IPS-11a (cell line): Measurements from ENCODE around the gene MACF1.
"Not testable (repeated sequence)": the region's sequence is repeated elsewhere in the genome, so short reads cannot be mapped to it uniquely, and the experiment has no call there.

Experiments used
- H3K4me3 ChIP-seq: one replicate; pipeline ENCODE4 v1.5.1; 2013; ENCODE audit warnings: low read depth, low read length, control low read depth

The MACF1 gene, protein sequence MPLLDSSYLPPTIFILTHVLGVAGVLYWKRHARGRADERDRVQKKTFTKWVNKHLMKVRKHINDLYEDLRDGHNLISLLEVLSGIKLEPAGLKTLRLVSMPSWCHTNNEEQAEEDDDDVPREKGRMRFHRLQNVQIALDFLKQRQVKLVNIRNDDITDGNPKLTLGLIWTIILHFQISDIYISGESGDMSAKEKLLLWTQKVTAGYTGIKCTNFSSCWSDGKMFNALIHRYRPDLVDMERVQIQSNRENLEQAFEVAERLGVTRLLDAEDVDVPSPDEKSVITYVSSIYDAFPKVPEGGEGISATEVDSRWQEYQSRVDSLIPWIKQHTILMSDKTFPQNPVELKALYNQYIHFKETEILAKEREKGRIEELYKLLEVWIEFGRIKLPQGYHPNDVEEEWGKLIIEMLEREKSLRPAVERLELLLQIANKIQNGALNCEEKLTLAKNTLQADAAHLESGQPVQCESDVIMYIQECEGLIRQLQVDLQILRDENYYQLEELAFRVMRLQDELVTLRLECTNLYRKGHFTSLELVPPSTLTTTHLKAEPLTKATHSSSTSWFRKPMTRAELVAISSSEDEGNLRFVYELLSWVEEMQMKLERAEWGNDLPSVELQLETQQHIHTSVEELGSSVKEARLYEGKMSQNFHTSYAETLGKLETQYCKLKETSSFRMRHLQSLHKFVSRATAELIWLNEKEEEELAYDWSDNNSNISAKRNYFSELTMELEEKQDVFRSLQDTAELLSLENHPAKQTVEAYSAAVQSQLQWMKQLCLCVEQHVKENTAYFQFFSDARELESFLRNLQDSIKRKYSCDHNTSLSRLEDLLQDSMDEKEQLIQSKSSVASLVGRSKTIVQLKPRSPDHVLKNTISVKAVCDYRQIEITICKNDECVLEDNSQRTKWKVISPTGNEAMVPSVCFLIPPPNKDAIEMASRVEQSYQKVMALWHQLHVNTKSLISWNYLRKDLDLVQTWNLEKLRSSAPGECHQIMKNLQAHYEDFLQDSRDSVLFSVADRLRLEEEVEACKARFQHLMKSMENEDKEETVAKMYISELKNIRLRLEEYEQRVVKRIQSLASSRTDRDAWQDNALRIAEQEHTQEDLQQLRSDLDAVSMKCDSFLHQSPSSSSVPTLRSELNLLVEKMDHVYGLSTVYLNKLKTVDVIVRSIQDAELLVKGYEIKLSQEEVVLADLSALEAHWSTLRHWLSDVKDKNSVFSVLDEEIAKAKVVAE (N-terminal part only)

DNA sequence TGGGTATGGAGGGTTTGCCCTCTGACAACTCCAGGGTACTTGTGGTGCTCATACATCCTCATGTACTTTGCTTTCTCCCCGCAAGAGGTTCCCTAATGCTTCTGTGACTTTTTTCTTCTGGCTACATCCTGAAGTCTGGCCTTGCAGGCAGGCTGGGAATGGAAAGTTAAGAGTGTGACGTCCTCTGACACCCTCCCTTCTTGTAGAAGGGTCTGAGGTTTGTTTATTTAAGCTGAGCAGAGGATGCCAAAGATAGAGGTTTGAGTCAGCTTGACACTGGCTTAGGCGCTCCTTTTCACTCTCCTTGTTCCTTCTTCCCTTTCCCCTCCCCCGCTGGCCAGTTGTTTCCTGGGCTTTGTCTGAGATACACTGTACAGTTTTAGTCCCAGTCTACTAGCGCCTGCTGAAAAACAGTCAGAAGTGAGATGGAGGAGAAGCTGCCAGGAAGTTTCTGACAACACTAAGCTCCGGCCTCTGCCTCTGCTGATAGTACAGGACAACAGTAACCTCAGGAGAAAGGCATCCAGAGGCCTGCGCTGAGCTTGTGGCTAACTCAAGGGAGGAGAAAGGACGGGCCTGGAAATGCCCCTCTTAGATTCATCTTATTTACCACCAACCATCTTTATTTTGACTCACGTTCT lies at the start of gene MACF1:
MACF1 (plus strand) TSS at position 255 of the 641 bp plus-strand sequence; CDS start at position 583, 328 bp downstream.
- no peak within 1 kb of the TSS for H3K4me3 ChIP-seq

GRCh38 chr1:39157304-39157703 lies 47.2 kb upstream of the MACF1 start:
- no peak overlapping the region for H3K4me3 ChIP-seq

DNA sequence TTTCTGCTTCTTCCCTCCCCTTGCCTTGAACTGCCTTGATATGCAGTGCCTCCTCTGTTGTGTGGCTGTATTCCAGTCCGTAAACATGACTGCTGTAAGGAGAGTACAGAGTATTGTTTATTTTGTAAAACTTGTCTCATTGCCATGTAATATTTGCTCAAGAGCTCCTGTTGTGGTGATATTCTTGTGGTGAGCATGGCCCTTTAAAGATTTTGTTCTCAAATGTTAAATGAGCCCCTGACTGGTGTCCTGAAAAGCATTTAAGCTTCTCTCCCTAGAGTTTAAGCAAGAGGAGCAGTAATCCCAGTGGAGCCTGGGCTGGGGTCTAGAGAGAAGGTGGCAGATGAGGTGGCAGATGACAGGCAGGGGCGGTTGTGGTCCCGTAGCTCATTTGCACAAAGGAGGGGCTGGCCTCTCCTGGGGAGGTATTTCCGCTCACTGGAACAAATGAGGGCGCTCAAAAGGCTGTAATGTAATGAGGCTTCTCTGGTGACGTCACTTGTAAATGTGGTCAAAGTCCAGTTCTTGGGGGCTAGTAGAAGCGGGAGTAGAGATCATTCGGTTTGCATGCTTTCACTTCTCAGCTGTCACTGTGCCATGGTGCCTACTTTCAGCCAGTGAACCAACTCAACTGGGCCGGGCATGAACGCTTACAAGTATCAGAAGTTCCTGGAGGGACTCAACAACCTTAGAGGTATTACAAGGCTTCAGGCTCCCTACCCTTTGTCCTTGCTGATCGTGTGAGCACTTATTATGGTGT lies 46.0 kb upstream of the MACF1 start:
- H3K4me3 ChIP-seq: peak overlapping the region; percentile 36

DNA sequence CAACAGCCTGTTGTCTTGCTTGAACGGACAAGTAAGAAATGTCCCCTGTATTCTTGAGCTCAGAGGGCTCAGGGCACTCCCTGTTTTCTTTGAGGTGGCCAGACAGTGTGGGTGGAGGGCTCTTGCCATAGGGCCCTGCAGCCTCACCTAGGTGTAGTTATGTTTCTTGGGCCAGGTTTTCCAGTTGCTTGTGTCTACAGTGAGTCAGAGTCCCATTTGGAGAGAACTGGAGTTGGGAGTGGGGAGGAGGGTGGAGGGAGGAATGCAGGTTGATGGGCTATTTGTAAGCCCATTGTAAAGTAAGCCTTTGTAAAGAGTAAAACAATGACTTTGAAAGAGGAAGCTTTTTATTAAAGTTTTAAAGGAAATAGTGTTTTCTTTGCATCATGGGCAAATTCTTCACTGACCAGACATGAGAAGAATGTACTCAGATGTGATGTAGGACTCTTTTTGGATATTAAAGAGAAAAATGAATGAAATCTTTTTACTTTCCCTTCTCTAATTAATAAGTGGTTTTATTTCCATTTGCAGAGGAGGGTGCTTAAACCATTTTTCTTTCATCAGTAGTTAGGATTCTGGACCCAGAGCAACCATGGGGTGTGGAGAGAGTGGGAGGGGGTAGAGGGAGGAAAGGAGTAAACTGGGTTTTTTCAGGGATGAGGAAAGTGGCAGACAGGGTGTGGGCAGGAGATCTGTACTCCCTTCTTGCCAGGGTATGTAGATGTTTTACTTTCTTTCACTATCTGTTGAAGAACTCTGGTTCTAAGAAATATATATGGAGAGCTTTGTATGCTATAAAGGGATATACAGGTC lies 45.1 kb upstream of the MACF1 start:
- H3K4me3 ChIP-seq: peak overlapping the region; percentile 36

DNA sequence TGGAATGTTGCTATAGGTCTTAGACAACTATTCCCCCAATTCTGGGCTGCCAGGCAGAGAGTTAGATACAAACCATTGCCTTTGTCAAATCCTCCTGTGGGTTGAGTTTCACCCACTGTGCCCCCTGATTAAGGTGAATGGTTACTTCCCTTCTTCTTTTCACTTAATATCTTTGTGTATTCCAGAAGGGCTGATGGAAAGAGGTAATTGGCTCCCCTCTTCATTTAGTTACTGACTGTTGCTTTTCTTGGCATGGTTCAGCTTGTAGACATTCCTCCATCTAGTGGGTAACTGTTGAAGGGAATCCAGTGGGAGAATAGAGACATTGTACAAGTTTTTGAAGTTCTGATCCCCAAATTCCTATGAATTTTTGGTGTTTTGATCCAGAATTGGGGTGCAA lies 43.8 kb upstream of the MACF1 start:
- H3K4me3 ChIP-seq: no peak overlapping the region

- not testable (repeated sequence) for H3K4me3 ChIP-seq
Measured at GRCh38 chr1:39161811-39162210, 42.7 kb upstream of the MACF1 start.

GRCh38 chr1:39163469-39163868 lies 41.0 kb upstream of the MACF1 start:
- no peak overlapping the region for H3K4me3 ChIP-seq

GRCh38 chr1:39164256-39164655 lies 40.2 kb upstream of the MACF1 start:
- no peak overlapping the region for H3K4me3 ChIP-seq

DNA sequence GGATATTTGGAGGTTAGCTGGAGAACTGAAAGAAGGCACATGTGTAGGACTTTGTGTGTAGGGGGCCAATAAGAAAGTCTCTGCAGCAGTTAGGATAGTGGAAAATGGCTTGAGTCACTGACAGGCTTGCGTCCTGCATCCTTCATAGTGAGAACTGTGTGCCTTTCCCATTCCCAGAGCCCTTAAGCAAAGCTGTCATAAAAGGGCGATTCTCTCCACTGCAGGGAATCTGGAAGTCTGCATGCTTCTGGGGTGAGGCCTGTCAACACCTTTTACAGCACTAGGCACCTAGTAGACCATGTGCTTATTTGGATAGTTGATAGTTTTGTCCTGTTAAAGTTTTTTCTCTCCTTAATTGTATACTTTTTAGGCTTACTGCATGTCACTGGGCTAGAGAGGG lies 39.4 kb upstream of the MACF1 start:
- no peak overlapping the region for H3K4me3 ChIP-seq

DNA sequence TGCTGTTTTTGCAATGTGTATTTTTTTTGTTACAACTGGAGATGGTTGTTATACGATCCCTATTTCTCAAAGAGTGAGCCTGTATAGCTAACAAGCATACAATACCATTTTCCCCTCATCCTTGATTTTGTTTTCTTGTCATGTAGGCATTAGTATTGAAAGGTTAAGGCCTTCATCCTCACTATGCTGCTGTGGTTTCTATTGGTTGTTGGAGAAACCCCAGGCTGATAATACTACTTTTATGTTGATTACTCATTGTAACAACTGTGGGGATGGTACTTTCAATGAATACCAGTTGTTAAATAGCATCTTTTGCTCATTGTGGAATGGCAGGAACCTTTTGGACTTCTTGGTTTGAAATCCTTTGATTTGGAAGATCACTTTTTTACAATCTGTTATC lies 39.0 kb upstream of the MACF1 start:
- no peak overlapping the region for H3K4me3 ChIP-seq

DNA sequence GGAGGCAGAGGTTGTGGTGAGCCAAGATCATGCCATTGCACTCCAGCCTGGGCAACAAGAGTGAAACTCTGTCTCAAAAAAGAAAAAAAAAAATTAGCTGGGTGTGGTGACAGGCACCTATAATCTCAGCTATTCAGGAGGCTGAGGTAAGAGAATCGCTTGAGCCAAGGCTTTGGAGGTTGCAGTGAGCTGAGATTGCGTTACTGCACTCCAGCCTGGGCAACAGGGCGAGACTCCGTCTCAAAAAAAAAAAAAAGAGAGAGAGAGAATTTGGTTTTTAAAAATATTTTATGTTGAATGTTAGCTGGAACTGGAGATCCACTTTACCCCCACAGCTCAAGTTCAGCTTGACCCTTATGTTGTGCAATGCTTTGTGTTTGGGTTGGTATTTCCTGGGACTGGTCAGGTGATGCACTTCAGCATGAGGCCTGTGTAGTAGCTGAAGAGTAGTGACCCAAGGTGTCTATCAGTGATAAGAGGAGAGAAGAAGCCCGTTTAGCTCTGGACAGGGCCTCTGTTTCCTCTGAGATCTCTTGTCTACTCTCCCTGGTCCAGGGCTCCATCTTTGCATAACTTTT lies 36.8 kb upstream of the MACF1 start:
- H3K4me3 ChIP-seq: no peak overlapping the region

GRCh38 chr1:39168301-39169080 lies 36.0 kb upstream of the MACF1 start:
- no peak overlapping the region for H3K4me3 ChIP-seq

DNA sequence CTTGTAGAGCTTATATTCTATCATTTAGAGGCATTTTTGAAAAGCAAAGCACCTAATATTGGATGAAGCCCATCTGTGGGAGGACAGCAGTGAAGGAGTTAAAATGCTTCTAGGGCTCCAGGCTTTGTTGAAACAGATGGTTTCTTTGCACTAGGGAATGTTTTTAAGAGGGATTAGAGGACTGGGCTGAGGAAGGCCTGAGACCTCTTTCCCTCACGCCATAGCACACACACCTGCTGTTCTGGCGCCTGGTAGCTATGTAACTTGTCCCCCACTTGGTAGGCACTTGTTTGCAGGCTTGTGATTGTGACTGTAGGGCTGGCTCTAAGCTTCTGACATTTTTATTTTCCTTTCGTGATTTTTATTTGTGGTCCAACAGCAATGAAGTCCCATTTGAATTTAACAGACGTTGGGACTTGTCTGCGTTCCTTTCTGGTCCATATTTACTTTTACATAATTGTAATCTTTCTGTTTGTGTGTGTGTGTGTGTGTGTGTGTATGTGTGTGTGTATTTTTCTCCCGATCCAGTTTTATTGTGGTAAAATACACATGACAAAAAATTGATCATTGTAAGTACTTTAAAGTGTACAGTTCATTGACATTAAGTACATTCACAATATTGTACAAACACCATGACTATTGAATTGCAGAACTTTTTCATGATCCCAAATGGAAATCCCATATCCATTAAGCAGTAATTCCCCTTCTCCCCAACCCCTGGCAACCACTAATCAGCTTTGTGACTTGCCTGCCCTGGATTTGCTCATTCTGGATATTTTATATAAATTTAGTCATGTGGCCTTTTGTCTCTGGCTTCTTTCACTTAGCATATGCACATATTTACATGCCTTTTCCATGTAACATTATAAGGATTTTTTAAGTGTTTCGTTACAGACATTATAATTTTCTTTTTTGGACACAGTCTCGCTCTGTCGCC lies 33.5 kb upstream of the MACF1 start:
- no peak overlapping the region for H3K4me3 ChIP-seq

DNA sequence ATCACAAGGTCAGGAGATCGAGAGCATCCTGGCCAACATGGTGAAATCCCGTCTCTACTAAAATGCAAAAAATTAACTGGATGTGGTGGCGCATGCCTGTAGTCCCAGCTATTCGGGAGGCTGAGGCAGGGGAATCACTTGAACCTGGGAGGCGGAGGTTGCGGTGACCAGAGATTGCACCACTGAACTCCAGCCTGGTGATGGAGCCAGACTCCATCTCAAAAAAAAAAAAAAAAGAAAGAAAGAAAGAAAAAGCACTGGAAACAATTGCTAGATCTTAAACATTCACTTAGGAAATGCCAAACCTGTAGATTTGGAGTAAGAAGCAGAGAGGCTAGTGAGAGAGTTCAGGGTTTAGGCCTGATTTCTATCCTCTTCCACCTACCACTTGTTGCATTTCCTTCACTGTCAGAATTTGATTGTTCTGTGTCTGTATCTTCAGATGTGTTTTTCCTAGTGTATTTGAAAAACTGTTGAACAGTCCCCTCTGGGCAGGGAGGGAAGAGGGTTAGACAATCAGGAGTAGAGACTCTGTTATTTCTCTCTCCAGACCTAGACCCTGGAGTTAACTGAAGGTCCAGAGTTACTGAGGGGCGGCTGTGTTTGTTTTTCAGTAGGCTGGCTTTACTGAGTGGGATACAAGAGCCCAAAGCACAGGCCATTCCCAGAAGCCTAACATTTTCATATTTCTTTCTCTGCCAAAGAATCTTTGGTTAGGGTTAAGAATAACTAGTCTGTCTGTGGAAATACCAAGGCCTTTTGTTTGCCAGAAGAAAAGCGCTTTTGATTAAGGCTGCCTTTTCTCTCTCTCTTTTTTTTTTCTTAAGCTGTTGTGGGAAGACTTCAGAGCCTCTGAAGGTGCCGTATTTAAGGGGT lies 31.1 kb upstream of the MACF1 start:
- H3K4me3 ChIP-seq: no peak overlapping the region

GRCh38 chr1:39173995-39174380 lies 30.5 kb upstream of the MACF1 start:
- no peak overlapping the region for H3K4me3 ChIP-seq
